ENCODE results near the gene GBP3. TPM values are rescaled to one million over a fixed set of nuclear protein-coding genes. Genes with fewer than 3 reads are reported as not detected.
A peak's percentile ranks its signal among the peaks of the same experiment; 100 is the strongest.
"Not testable (repeated sequence)": the region's sequence is repeated elsewhere in the genome, so short reads cannot be mapped to it uniquely, and the experiment has no call there.

Gene GBP3
- total and polyA plus RNA-seq, 2 of the 8 experiments (the other 6 are each of a cell fraction or from before 2014, with no cell fraction given), result not detected

- TF ChIP-seq RAD21 (IDR thresholded peaks at IDR 0.05 in 1 of 2, conservative IDR thresholded peaks at IDR 0.05 in 1 of 2; ENCODE audit: low read depth in 2 of 2, low read length in 2 of 2) (peak in 1 of 2 experiments; percentile 15; a peak in 1 of 4 replicates), CEBPB (IDR thresholded peaks at IDR 0.05; ENCODE audit: low read depth, low read length) (0 out of 2 replicates have a peak, but pooled peaks have one; percentile 8)
- TF ChIP-seq, protein P1, sequence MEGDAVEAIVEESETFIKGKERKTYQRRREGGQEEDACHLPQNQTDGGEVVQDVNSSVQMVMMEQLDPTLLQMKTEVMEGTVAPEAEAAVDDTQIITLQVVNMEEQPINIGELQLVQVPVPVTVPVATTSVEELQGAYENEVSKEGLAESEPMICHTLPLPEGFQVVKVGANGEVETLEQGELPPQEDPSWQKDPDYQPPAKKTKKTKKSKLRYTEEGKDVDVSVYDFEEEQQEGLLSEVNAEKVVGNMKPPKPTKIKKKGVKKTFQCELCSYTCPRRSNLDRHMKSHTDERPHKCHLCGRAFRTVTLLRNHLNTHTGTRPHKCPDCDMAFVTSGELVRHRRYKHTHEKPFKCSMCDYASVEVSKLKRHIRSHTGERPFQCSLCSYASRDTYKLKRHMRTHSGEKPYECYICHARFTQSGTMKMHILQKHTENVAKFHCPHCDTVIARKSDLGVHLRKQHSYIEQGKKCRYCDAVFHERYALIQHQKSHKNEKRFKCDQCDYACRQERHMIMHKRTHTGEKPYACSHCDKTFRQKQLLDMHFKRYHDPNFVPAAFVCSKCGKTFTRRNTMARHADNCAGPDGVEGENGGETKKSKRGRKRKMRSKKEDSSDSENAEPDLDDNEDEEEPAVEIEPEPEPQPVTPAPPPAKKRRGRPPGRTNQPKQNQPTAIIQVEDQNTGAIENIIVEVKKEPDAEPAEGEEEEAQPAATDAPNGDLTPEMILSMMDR (IDR thresholded peaks at IDR 0.05; ENCODE audit: control extremely low read depth in 1 of 3, insufficient read depth in 1 of 3, low read depth in 1 of 3, low read length in 3 of 3), result peak in 1 of 3 experiments; percentile 24; a peak in 1 of 4 replicates
- H3K4ac ChIP-seq (replicated peaks; ENCODE audit: insufficient read length, low read depth, low read length); H3K4me1 ChIP-seq (replicated peaks in 1 of 4; ENCODE audit: control insufficient read depth in 3 of 4, insufficient read depth in 4 of 4, low read length in 3 of 4); H2BK120ac ChIP-seq (replicated peaks; ENCODE audit: low read depth, low read length); H2AFZ ChIP-seq (ENCODE audit: low read length); H4K20me1 ChIP-seq (replicated peaks in 1 of 2; ENCODE audit: control insufficient read depth in 1 of 2, insufficient read depth in 2 of 2, low read length in 2 of 2); H3K4me2 ChIP-seq (ENCODE audit: insufficient read depth in 1 of 2, low read depth in 2 of 2, low read length in 2 of 2); H3K79me1 ChIP-seq (ENCODE audit: low read depth, low read length); H2BK20ac ChIP-seq (ENCODE audit: low read length); H3K23me2 ChIP-seq (ENCODE audit: low read depth, low read length); DNase-seq (ENCODE audit: low read depth in 1 of 2, low spot score in 2 of 2); H3K27me3 ChIP-seq (replicated peaks in 1 of 4; ENCODE audit: control insufficient read depth in 3 of 4, extremely low read depth in 1 of 4, insufficient read depth in 3 of 4, low read length in 3 of 4); H4K5ac ChIP-seq (ENCODE audit: insufficient read length, low read depth, low read length); H3K79me2 ChIP-seq (ENCODE audit: control insufficient read depth in 1 of 2, insufficient read depth in 2 of 2, low read length in 2 of 2); POLR2A ChIA-PET (ENCODE audit: partially characterized antibody); H4K8ac ChIP-seq (ENCODE audit: extremely low read depth, insufficient read depth, low read length); H3K27ac ChIP-seq (ENCODE audit: low read depth, low read length); H2BK15ac ChIP-seq (ENCODE audit: low read length); H3K23ac ChIP-seq (ENCODE audit: insufficient read length); H2AK5ac ChIP-seq (ENCODE audit: low read depth, low read length); H4K91ac ChIP-seq (replicated peaks; ENCODE audit: insufficient read length, low read length); H2BK5ac ChIP-seq (ENCODE audit: low read depth, low read length); H3K14ac ChIP-seq (ENCODE audit: insufficient read length); H3K4me3 ChIP-seq (ENCODE audit: extremely low read depth in 1 of 4, insufficient read depth in 2 of 4, low read depth in 3 of 4, low read length in 4 of 4); H3K56ac ChIP-seq (replicated peaks; ENCODE audit: insufficient read length, low read depth, low read length); H3K36me3 ChIP-seq (ENCODE audit: control insufficient read depth in 2 of 4, insufficient read depth in 4 of 4, low read length in 3 of 4); H3K9ac ChIP-seq (replicated peaks in 1 of 4; ENCODE audit: extremely low read depth in 1 of 4, low read depth in 3 of 4, low read length in 3 of 4); H3K18ac ChIP-seq (ENCODE audit: extremely low read depth, low read length); H2BK12ac ChIP-seq (ENCODE audit: low read depth, low read length): not testable (repeated sequence)
- WGBS, 2 experiments (ENCODE audit: extremely low coverage in 1 of 2, insufficient coverage in 1 of 2, insufficient read length in 1 of 2, insufficient replicate concordance in 2 of 2, low coverage in 1 of 2, low lambda C conversion rate in 2 of 2, missing lambda C conversion rate in 1 of 2), result 84% methylated on average over 6 of the region's 6 CpGs; no CpG with 5 or more reads in 1 of the 2 experiments
- peak; percentile 87 for FAIRE-seq
- peaks cover 8 to 14% of the 10 kb centered on the region in 2 experiments; a peak in 3 of 4 replicates for H3K9me3 ChIP-seq (ENCODE audit: insufficient read depth in 2 of 2, low read depth in 1 of 2, low read length in 1 of 2)
- CTCF ChIA-PET (ENCODE audit: partially characterized antibody), result interaction anchor here (0.6 to 1.4 kb wide), 7 partner anchors 8 to 408 kb away, joined by 3 read pairs; no protein-coding TSS in a partner anchor
Measured at GRCh38 chr1:89046318-89047183, 23.9 kb upstream of the GBP3 start.
